Esophagus squamous epithelium (tissue), 5 donors: ENCODE data around the gene SERTAD3. TPM values are rescaled to one million over a fixed set of nuclear protein-coding genes. Genes with fewer than 3 reads are reported as not detected.
A peak's percentile ranks its signal among the peaks of the same experiment; 100 is the strongest.
"Not testable (repeated sequence)": the region's sequence is repeated elsewhere in the genome, so short reads cannot be mapped to it uniquely, and the experiment has no call there.

Source experiments
- DNase-seq: peaks from one replicate; lab custom pipeline; 2025; lab: John Stamatoyannopoulos, UW
- H3K27ac ChIP-seq, 4 donors: fragments of 200-600 bp; sonication (generic); one replicate each; pipeline ENCODE4 v1.5.1; 2016 to 2019; ENCODE audit warnings: mild to moderate bottlenecking in 1 of 4
- H3K27me3 ChIP-seq, 4 donors: fragments of 200-600 bp; sonication (generic); 1 replicate in 3 of 4; 2 replicates in 1 of 4; pipeline versions ENCODE4 v1.5.1 to v1.6.0; 2017 to 2021; ENCODE audit warnings: antibody characterized with exemption in 1 of 4
- H3K36me3 ChIP-seq, 3 donors: fragments of 200-600 bp; sonication (generic); one replicate each; pipeline ENCODE4 v1.5.1; 2016 to 2019
- H3K4me1 ChIP-seq, 3 donors: fragments of 200-600 bp; sonication (generic); one replicate each; pipeline ENCODE4 v1.5.1; 2017 to 2019
- H3K4me3 ChIP-seq, 4 donors: fragments of 200-600 bp; sonication (generic); 1 replicate in 3 of 4; 2 replicates in 1 of 4; pipeline ENCODE4 v1.5.1; 2016 to 2019; ENCODE audit warnings: mild to moderate bottlenecking in 2 of 4, moderate library complexity in 1 of 4
- H3K9me3 ChIP-seq, 3 donors: fragments of 200-600 bp; sonication (generic); one replicate each; pipeline ENCODE4 v1.5.1; 2016 to 2019
- CTCF ChIP-seq, 6 experiments: fragments of 450-650 bp in 4 of 6; fragments of 200-600 bp in 2 of 6; sonication (generic) in 2 of 6; IDR thresholded peaks; one replicate each; pipeline ENCODE4 v1.5.1; 2016 to 2019; ENCODE audit warnings: antibody characterized with exemption in 6 of 6, mild to moderate bottlenecking in 4 of 6, moderate library complexity in 4 of 6
- POLR2A ChIP-seq, 4 donors: fragments of 450-650 bp; IDR thresholded peaks; one replicate each; pipeline ENCODE4 v1.6.1; 2017; ENCODE audit warnings: antibody characterized with exemption in 4 of 4, mild to moderate bottlenecking in 4 of 4, moderate library complexity in 3 of 4
- WGBS, 2 donors: methylation state at CpG; one replicate each; pipeline ENCODE4 v1.1.5; 2018; 5-methylcytosine and 5-hydroxymethylcytosine counted together
- intact Hi-C: fragments of 100-400 bp; cut with DNase I; formaldehyde crosslinking; loops from one replicate; pipeline ENCODE4 v1.15.0; 2022
- total RNA-seq, 4 donors: library from RNA; depleted of rRNA; stranded (reverse); fragments of >200 nt; gene quantifications; one replicate each; pipeline ENCODE4 v1.1.0, GENCODE V29; 2016
- donor health status: DM: yes; HTN: yes; CAD: no.

The SERTAD3 gene
- total RNA-seq, 4 donors from 2014 or later: 8.9 to 17.4 (median 12.0) TPM

GRCh38 chr19:40411125-40411842, 32.9 kb downstream of the SERTAD3 start:
- H3K27ac ChIP-seq: peak overlapping the region in 3 of 4 donors; percentile 48 to 76 (median 51)
- no peak for DNase-seq
- no peaks in the 10 kb centered on the region for H3K9me3 ChIP-seq
- peaks cover 0 to 9% (median 0%) of the 10 kb centered on the region in 4 donors for H3K27me3 ChIP-seq
- H3K4me1 ChIP-seq: peaks cover 0 to 43% (median 12%) of the 10 kb centered on the region in 3 donors
- TF ChIP-seq POLR2A (IDR thresholded peaks at IDR 0.05) (no peak), CTCF (IDR thresholded peaks at IDR 0.05) (no peak)
- intact Hi-C loops: no loop called here
- 33 to 61% methylated on average over 7 to 12 of the region's 16 CpGs for WGBS, 2 donors
- H3K4me3 ChIP-seq: no peak overlapping the region
- no peaks in the 10 kb centered on the region for H3K36me3 ChIP-seq

- no peak for DNase-seq
- Histone ChIP-seq H3K4me1 (peaks cover 0 to 38% (median 12%) of the 10 kb centered on the region in 3 donors), H3K4me3 (no peak overlapping the region), H3K9me3 (no peaks in the 10 kb centered on the region), H3K27me3 (peaks cover 0 to 9% (median 0%) of the 10 kb centered on the region in 4 donors), H3K27ac (peak overlapping the region in 1 of 4 donors; percentile 34), H3K36me3 (no peaks in the 10 kb centered on the region)
- 73 to 80% methylated on average over 6 of the region's 9 CpGs for WGBS, 2 donors
- intact Hi-C loops: no loop called here
- TF ChIP-seq CTCF (IDR thresholded peaks at IDR 0.05): no peak
- no peak for TF ChIP-seq POLR2A (IDR thresholded peaks at IDR 0.05)
Observed at GRCh38 chr19:40410030-40410389, 34.1 kb downstream of the SERTAD3 start.

- H3K36me3 ChIP-seq, intact Hi-C loops, H3K27me3 ChIP-seq, DNase-seq, H3K9me3 ChIP-seq, H3K4me3 ChIP-seq, H3K27ac ChIP-seq: not testable (repeated sequence)
- peaks cover 9 to 41% (median 12%) of the 10 kb centered on the region in 3 donors for H3K4me1 ChIP-seq
- 84% methylated on average over 8 of the region's 8 CpGs; no CpG with 5 or more reads in 1 of the 2 donors for WGBS, 2 donors
Observed at GRCh38 chr19:40408598-40408925, 35.6 kb downstream of the SERTAD3 start.

GRCh38 chr19:40407714-40408597, 36.2 kb downstream of the SERTAD3 start:
- intact Hi-C loops: no loop called here
- Histone ChIP-seq H3K36me3 (no peaks in the 10 kb centered on the region), H3K27me3 (peaks cover 0 to 6% (median 0%) of the 10 kb centered on the region in 4 donors), H3K4me3 (no peak overlapping the region), H3K4me1 (peaks cover 9 to 42% (median 12%) of the 10 kb centered on the region in 3 donors), H3K9me3 (no peaks in the 10 kb centered on the region), H3K27ac (no peak overlapping the region)
- no peak for DNase-seq
- TF ChIP-seq POLR2A (IDR thresholded peaks at IDR 0.05) (no peak), CTCF (IDR thresholded peaks at IDR 0.05) (no peak)
- WGBS, 2 donors: 60 to 79% methylated on average over 8 to 9 of the region's 22 CpGs

- Histone ChIP-seq H3K4me1 (peaks cover 0 to 34% (median 12%) of the 10 kb centered on the region in 3 donors), H3K27ac (peak overlapping the region; percentile 80 to 91 (median 88)), H3K27me3 (no peaks in the 10 kb centered on the region), H3K4me3 (peak overlapping the region; percentile 45 to 72 (median 62)), H3K9me3 (no peaks in the 10 kb centered on the region), H3K36me3 (no peaks in the 10 kb centered on the region)
- TF ChIP-seq POLR2A (IDR thresholded peaks at IDR 0.05): peak in 1 of 4 donors; percentile 21
- no peak for TF ChIP-seq CTCF (IDR thresholded peaks at IDR 0.05)
- 0 to 3% methylated on average over 5 to 9 of the region's 41 CpGs for WGBS, 2 donors
- DNase-seq: peak; percentile 63
- intact Hi-C loops: no loop called here
Observed at GRCh38 chr19:40403262-40403984, 40.7 kb downstream of the SERTAD3 start.
